A549 (cell line): Measurements from ENCODE around the gene MTIF3. TPM values are rescaled to one million over a fixed set of nuclear protein-coding genes. Genes with fewer than 3 reads are reported as not detected.

Experiments used
- ATAC-seq, 2 experiments: fragments of 200-7000 bp in 1 of 2; fragments of >200 bp in 1 of 2; cut with Nextera tagmentation in 1 of 2; cut with Tn5 transposase in 1 of 2; 3 replicates each; pipeline versions ENCODE4 v1.8.0 to v1.9.1; 2018 to 2020; ENCODE audit warnings: mild to moderate bottlenecking in 1 of 2, moderate library complexity in 1 of 2
- CTCF ChIA-PET: fragments of 300-600 bp; sonication (Branson Sonifier 250); formaldehyde crosslinking; extraction: SDS; loops from one replicate; lab custom pipeline; 2021; ENCODE audit warnings: antibody characterized with exemption, inconsistent platforms; lab: Yijun Ruan, JAX
- POLR2A ChIA-PET: fragments of 350-600 bp; formaldehyde crosslinking; extraction: SDS; loops from one replicate; lab custom pipeline; 2021; ENCODE audit warnings: antibody characterized with exemption, inconsistent platforms; lab: Yijun Ruan, JAX
- DNase-seq, 2 experiments: peaks; one replicate each; pipeline versions ENCODE4 v3.0.0 to v3.0.0-alpha.2; 2011 to 2016; ENCODE audit warnings: low read depth in 1 of 2, low spot score in 1 of 2
- FAIRE-seq: peaks from 2 replicates; lab custom pipeline; 2011; peaks lifted over from hg19 to GRCh38; lab: Jason Lieb, UNC
- H3K27ac ChIP-seq, 2 experiments: fragments of >200 bp; sonication (Bioruptor Twin); formaldehyde crosslinking; 3 replicates each; pipeline ENCODE4 v1.5.1; 2016 to 2017
- H3K4me1 ChIP-seq: fragments of >200 bp; sonication (Bioruptor Twin); formaldehyde crosslinking; 3 replicates; pipeline ENCODE4 v1.6.1; 2016
- H3K4me2 ChIP-seq: fragments of >200 bp; sonication (Bioruptor Twin); formaldehyde crosslinking; 3 replicates; pipeline ENCODE4 v1.6.1; 2016
- H3K4me3 ChIP-seq: fragments of >200 bp; sonication (Bioruptor Twin); formaldehyde crosslinking; 3 replicates; pipeline ENCODE4 v1.5.1; 2016
- H3K9me3 ChIP-seq: fragments of >200 bp; sonication (Bioruptor Twin); formaldehyde crosslinking; 3 replicates; pipeline ENCODE4 v1.6.1; 2016
- BHLHE40 ChIP-seq: IDR thresholded peaks from 2 replicates; pipeline ENCODE4 v1.6.1; 2012; ENCODE audit warnings: low read depth, low read length, inconsistent platforms
- CBX8 ChIP-seq: fragments of 200-600 bp; sonication (generic); IDR thresholded peaks from 2 replicates; pipeline ENCODE4 v1.6.1; 2016
- CEBPB ChIP-seq, 2 experiments: fragments of >200 bp in 1 of 2; sonication (Bioruptor Twin) in 1 of 2; formaldehyde crosslinking in 1 of 2; IDR thresholded peaks; 2 replicates each; pipeline ENCODE4 v1.6.1; 2012 to 2016
- CHD2 ChIP-seq: fragments of 150-350 bp; IDR thresholded peaks from 2 replicates; pipeline ENCODE4 v1.6.1; 2014; ENCODE audit warnings: low read length; ENCODE audit not compliant: partially characterized antibody
- CTCF ChIP-seq: fragments of >200 bp; sonication (Bioruptor Twin); formaldehyde crosslinking; IDR thresholded peaks from 3 replicates; pipeline ENCODE4 v1.5.1; 2016
- E2F6 ChIP-seq: IDR thresholded peaks from 2 replicates; pipeline ENCODE4 v1.6.1; 2012; ENCODE audit warnings: low read depth, borderline replicate concordance
- FOXS1 ChIP-seq: fragments of 250-450 bp; sonication (Bioruptor Pico); IDR thresholded peaks from 2 replicates; pipeline ENCODE4 v1.5.0; 2020; ENCODE audit warnings: mild to moderate bottlenecking, moderate library complexity
- HOXB5 ChIP-seq: fragments of 250-450 bp; sonication (Bioruptor Pico); IDR thresholded peaks from 2 replicates; pipeline ENCODE4 v1.5.0; 2020; ENCODE audit warnings: mild to moderate bottlenecking, moderate library complexity
- JUNB ChIP-seq: fragments of >200 bp; sonication (Bioruptor Twin); formaldehyde crosslinking; IDR thresholded peaks from 2 replicates; pipeline ENCODE4 v1.6.1; 2016
- NPAS2 ChIP-seq: fragments of 250-450 bp; sonication (Bioruptor Pico); IDR thresholded peaks from 2 replicates; pipeline ENCODE4 v1.8.0; 2022; ENCODE audit warnings: mild to moderate bottlenecking, moderate library complexity, borderline replicate concordance
- RARB ChIP-seq: fragments of 250-450 bp; sonication (Bioruptor Pico); IDR thresholded peaks from 2 replicates; pipeline ENCODE4 v1.8.0; 2021; ENCODE audit warnings: mild to moderate bottlenecking, moderate library complexity
- REST ChIP-seq: fragments of 200-600 bp; sonication (generic); IDR thresholded peaks from 2 replicates; pipeline ENCODE4 v1.6.1; 2016; ENCODE audit warnings: antibody characterized with exemption, mild to moderate bottlenecking, moderate library complexity
- RNF2 ChIP-seq: fragments of 200-600 bp; sonication (generic); IDR thresholded peaks from 2 replicates; pipeline ENCODE4 v1.6.1; 2016; ENCODE audit warnings: low read depth, mild to moderate bottlenecking, antibody characterized with exemption, moderate library complexity, borderline replicate concordance
- WGBS: methylation state at CpG from one replicate; pipeline ENCODE4 v1.1.6; 2017; ENCODE audit errors: missing lambda C conversion rate; 5-methylcytosine and 5-hydroxymethylcytosine counted together
- polyA plus RNA-seq, 4 experiments: library from polyadenylated mRNA; depleted of rRNA in 3 of 4; stranded (reverse); fragments of >200 nt; fragmentation: RNase III in 1 of 4; extraction: RNeasy Plus Mini Kit Qiagen cat#74134 plus additional on column Dnase treatment in 1 of 4; gene quantifications; 2 replicates in 3 of 4; 3 replicates in 1 of 4; pipeline ENCODE4 v1.2.3, GENCODE V29; 2011 to 2017
- TF ChIP-seq, protein P1 (sequence below): fragments of 150-350 bp; IDR thresholded peaks from 2 replicates; pipeline ENCODE4 v1.6.1; 2014; ENCODE audit warnings: low read depth, mild to moderate bottlenecking, low read length
- TF ChIP-seq, protein P2 (sequence below): fragments of 450-650 bp; IDR thresholded peaks from 2 replicates; pipeline ENCODE4 v1.6.1; 2014; ENCODE audit warnings: antibody characterized with exemption
- TF ChIP-seq, protein P3 (sequence below): fragments of >200 bp; sonication (Bioruptor Twin); formaldehyde crosslinking; IDR thresholded peaks from 2 replicates; pipeline ENCODE4 v1.6.1; 2016

Gene MTIF3
- polyA plus RNA-seq, 2 of the 4 experiments (the other 2 are of a cell fraction), result 31.7 to 61.8 TPM

- TF ChIP-seq, protein P1, sequence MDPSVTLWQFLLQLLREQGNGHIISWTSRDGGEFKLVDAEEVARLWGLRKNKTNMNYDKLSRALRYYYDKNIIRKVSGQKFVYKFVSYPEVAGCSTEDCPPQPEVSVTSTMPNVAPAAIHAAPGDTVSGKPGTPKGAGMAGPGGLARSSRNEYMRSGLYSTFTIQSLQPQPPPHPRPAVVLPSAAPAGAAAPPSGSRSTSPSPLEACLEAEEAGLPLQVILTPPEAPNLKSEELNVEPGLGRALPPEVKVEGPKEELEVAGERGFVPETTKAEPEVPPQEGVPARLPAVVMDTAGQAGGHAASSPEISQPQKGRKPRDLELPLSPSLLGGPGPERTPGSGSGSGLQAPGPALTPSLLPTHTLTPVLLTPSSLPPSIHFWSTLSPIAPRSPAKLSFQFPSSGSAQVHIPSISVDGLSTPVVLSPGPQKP, result no peak
- no peak for TF ChIP-seq RARB
- no peak for TF ChIP-seq CTCF
- no peak for TF ChIP-seq NPAS2
- TF ChIP-seq, all 56 proteins: peak for 0
These were observed 44.7 kb downstream of the MTIF3 start (continued) for GRCh38 chr13:27405546-27406134.

- FAIRE-seq, result no peak
- ChIA-PET CTCF (interaction anchor here (1.1 to 3.0 kb wide), 5 partner anchors 21 to 579 kb away, joined by 3 to 14 read pairs (median 4); no protein-coding TSS in a partner anchor), POLR2A (no interaction called here)
- ATAC-seq, result no peak
- 81% methylated on average over 17 of the region's 17 CpGs for WGBS
- TF ChIP-seq RNF2 (no peak), NPAS2 (no peak), CEBPB (IDR thresholded peaks at IDR 0.05) (no peak), CTCF (no peak), REST (no peak), CBX8 (no peak), HOXB5 (no peak), FOXS1 (CRISPR knock-in tag) (no peak), E2F6 (no peak), JUNB (no peak), CHD2 (no peak), BHLHE40 (no peak)
- TF ChIP-seq, protein P2, sequence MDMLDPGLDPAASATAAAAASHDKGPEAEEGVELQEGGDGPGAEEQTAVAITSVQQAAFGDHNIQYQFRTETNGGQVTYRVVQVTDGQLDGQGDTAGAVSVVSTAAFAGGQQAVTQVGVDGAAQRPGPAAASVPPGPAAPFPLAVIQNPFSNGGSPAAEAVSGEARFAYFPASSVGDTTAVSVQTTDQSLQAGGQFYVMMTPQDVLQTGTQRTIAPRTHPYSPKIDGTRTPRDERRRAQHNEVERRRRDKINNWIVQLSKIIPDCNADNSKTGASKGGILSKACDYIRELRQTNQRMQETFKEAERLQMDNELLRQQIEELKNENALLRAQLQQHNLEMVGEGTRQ, result no peak
- TF ChIP-seq, protein P3, sequence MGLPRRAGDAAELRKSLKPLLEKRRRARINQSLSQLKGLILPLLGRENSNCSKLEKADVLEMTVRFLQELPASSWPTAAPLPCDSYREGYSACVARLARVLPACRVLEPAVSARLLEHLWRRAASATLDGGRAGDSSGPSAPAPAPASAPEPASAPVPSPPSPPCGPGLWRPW, result no peak
- TF ChIP-seq, all 56 proteins: peak for 0
- H3K4me2 ChIP-seq, result no peak overlapping the region
- DNase-seq, result no peak
- H3K9me3 ChIP-seq, result no peaks in the 10 kb centered on the region
- no peak overlapping the region for H3K4me3 ChIP-seq
- no peak overlapping the region for H3K27ac ChIP-seq
- no peaks in the 10 kb centered on the region for H3K4me1 ChIP-seq
These were observed 45.7 kb downstream of the MTIF3 start for GRCh38 chr13:27404680-27405079.
